ENCODE results near the gene TBC1D24.

DNA sequence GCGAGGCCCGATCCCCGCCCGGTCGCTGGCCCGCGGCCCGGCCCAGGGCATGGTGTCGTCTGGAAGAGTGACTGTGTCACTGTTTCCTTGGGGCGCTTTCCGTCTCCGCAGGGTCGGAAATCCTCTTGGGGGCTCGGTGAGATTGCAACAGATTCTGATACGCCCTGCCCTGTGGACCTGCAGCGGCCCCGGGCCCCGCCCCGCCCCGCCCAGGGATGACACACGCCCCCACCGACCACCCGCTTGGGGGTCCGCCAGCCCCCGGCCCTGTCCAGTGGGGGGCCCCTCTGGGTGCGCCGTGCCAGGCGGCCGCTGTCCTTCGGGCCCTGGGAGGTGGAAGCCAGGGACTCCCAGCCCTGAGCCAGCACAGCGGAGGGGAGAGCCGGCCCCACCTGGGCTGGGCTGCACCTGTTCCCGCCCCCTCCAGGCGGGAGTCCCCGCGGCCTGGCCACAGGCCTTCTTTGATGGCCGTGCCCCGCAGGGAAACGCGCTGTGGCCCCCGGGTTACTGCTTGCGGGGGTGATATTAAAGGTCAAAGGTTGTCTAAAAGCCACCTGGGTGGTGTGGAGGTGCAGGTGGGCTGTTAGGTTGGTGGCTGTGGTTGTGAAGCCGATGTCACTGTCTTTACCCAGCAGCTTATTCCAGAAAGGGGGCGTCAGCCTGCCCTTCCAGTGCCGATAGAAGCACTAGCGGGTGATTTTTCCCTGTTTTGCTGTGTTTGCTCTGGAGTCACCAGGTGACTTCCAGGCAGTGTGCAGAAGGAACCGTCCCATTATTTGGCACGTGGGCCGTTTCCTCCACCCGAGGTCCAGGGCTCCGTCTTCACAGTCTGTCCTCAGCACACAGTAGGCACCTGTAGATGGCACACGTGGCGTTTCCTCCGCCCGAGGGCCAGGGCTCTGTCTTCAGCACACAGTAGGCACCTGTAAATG lies 752 bp downstream of the TBC1D24 start:
- TF ChIP-seq, protein P1, sequence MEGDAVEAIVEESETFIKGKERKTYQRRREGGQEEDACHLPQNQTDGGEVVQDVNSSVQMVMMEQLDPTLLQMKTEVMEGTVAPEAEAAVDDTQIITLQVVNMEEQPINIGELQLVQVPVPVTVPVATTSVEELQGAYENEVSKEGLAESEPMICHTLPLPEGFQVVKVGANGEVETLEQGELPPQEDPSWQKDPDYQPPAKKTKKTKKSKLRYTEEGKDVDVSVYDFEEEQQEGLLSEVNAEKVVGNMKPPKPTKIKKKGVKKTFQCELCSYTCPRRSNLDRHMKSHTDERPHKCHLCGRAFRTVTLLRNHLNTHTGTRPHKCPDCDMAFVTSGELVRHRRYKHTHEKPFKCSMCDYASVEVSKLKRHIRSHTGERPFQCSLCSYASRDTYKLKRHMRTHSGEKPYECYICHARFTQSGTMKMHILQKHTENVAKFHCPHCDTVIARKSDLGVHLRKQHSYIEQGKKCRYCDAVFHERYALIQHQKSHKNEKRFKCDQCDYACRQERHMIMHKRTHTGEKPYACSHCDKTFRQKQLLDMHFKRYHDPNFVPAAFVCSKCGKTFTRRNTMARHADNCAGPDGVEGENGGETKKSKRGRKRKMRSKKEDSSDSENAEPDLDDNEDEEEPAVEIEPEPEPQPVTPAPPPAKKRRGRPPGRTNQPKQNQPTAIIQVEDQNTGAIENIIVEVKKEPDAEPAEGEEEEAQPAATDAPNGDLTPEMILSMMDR (conservative IDR thresholded peaks at IDR 0.05 in 1 of 2, IDR thresholded peaks at IDR 0.05 in 1 of 2; ENCODE audit: low read depth in 1 of 2, low read length in 2 of 2) = no peak
- no peak for TF ChIP-seq EZH2 (IDR thresholded peaks at IDR 0.05; ENCODE audit: low read length, missing control alignments)
